ENCODE results near the gene TLCD3B. TPM values are rescaled to one million over a fixed set of nuclear protein-coding genes. Genes with fewer than 3 reads are reported as not detected.

The TLCD3B gene
- total and polyA plus RNA-seq, 5 donors from 2014 or later: not detected

GRCh38 chr16:29987371-29988085 lies 43.5 kb downstream of the TLCD3B start:
- Mint-ChIP-seq H3K4me1 (no peaks in the 10 kb centered on the region), H3K36me3 (peaks cover 33% of the 10 kb centered on the region), H3K27me3 (no peaks in the 10 kb centered on the region), H3K27ac (no peak overlapping the region), H3K4me3 (no peak overlapping the region), H3K9me3 (no peaks in the 10 kb centered on the region)
- Histone ChIP-seq H3K36me3 (ENCODE audit: control insufficient read depth, insufficient read depth, low read length) (peaks cover 65% of the 10 kb centered on the region), H3K4me1 (ENCODE audit: control insufficient read depth, insufficient read depth, low read length, poor library complexity, severe bottlenecking) (no peaks in the 10 kb centered on the region), H3K27me3 (ENCODE audit: control insufficient read depth, insufficient read depth, low read length) (no peaks in the 10 kb centered on the region), H3K4me3 (ENCODE audit: low read depth, low read length) (no peak overlapping the region), H3K27ac (ENCODE audit: insufficient read depth, low read length, poor library complexity, severe bottlenecking) (no peak overlapping the region), H3K9me3 (ENCODE audit: control insufficient read depth in 2 of 2, low read length in 2 of 2) (no peaks in the 10 kb centered on the region)
- DNase-seq: no peak
- ATAC-seq (ENCODE audit: low read depth in 2 of 2): no peak

GRCh38 chr16:29986931-29987330 lies 44.1 kb downstream of the TLCD3B start:
- ATAC-seq (ENCODE audit: low read depth in 2 of 2): no peak
- no peak overlapping the region for H3K27ac Mint-ChIP-seq
- no peaks in the 10 kb centered on the region for H3K4me1 Mint-ChIP-seq
- H3K9me3 Mint-ChIP-seq: no peaks in the 10 kb centered on the region
- H3K27me3 Mint-ChIP-seq: no peaks in the 10 kb centered on the region
- H3K27me3 ChIP-seq (ENCODE audit: control insufficient read depth, insufficient read depth, low read length): no peaks in the 10 kb centered on the region
- no peak overlapping the region for H3K4me3 Mint-ChIP-seq
- no peaks in the 10 kb centered on the region for H3K9me3 ChIP-seq (ENCODE audit: control insufficient read depth in 2 of 2, low read length in 2 of 2)
- H3K36me3 ChIP-seq (ENCODE audit: control insufficient read depth, insufficient read depth, low read length): peaks cover 66% of the 10 kb centered on the region
- no peak overlapping the region for H3K4me3 ChIP-seq (ENCODE audit: low read depth, low read length)
- no peaks in the 10 kb centered on the region for H3K4me1 ChIP-seq (ENCODE audit: control insufficient read depth, insufficient read depth, low read length, poor library complexity, severe bottlenecking)
- H3K36me3 Mint-ChIP-seq: peaks cover 33% of the 10 kb centered on the region
- H3K27ac ChIP-seq (ENCODE audit: insufficient read depth, low read length, poor library complexity, severe bottlenecking): no peak overlapping the region
- no peak for DNase-seq

GRCh38 chr16:29986231-29986630 lies 44.8 kb downstream of the TLCD3B start:
- H3K27ac ChIP-seq (ENCODE audit: insufficient read depth, low read length, poor library complexity, severe bottlenecking): no peak overlapping the region
- peaks cover 73% of the 10 kb centered on the region for H3K36me3 ChIP-seq (ENCODE audit: control insufficient read depth, insufficient read depth, low read length)
- H3K27ac Mint-ChIP-seq: no peak overlapping the region
- no peaks in the 10 kb centered on the region for H3K9me3 Mint-ChIP-seq
- H3K27me3 ChIP-seq (ENCODE audit: control insufficient read depth, insufficient read depth, low read length): no peaks in the 10 kb centered on the region
- H3K4me3 ChIP-seq (ENCODE audit: low read depth, low read length): no peak overlapping the region
- H3K9me3 ChIP-seq (ENCODE audit: control insufficient read depth in 2 of 2, low read length in 2 of 2): no peaks in the 10 kb centered on the region
- H3K27me3 Mint-ChIP-seq: no peaks in the 10 kb centered on the region
- peaks cover 33% of the 10 kb centered on the region for H3K36me3 Mint-ChIP-seq
- H3K4me3 Mint-ChIP-seq: peak overlapping the region in 1 of 4 donors; percentile 60
- no peak for ATAC-seq (ENCODE audit: low read depth in 2 of 2)
- no peaks in the 10 kb centered on the region for H3K4me1 Mint-ChIP-seq
- H3K4me1 ChIP-seq (ENCODE audit: control insufficient read depth, insufficient read depth, low read length, poor library complexity, severe bottlenecking): no peaks in the 10 kb centered on the region
- no peak for DNase-seq

GRCh38 chr16:29985271-29985811 lies 45.7 kb downstream of the TLCD3B start:
- Histone ChIP-seq H3K27ac (ENCODE audit: insufficient read depth, low read length, poor library complexity, severe bottlenecking) (no peak overlapping the region), H3K4me1 (ENCODE audit: control insufficient read depth, insufficient read depth, low read length, poor library complexity, severe bottlenecking) (no peaks in the 10 kb centered on the region), H3K4me3 (ENCODE audit: low read depth, low read length) (no peak overlapping the region), H3K27me3 (ENCODE audit: control insufficient read depth, insufficient read depth, low read length) (no peaks in the 10 kb centered on the region), H3K9me3 (ENCODE audit: control insufficient read depth in 2 of 2, low read length in 2 of 2) (no peaks in the 10 kb centered on the region), H3K36me3 (ENCODE audit: control insufficient read depth, insufficient read depth, low read length) (peaks cover 75% of the 10 kb centered on the region)
- H3K4me1 Mint-ChIP-seq: no peaks in the 10 kb centered on the region
- H3K36me3 Mint-ChIP-seq: peaks cover 33% of the 10 kb centered on the region
- DNase-seq (no peak), ATAC-seq (ENCODE audit: low read depth in 2 of 2) (no peak)
- no peaks in the 10 kb centered on the region for H3K27me3 Mint-ChIP-seq
- no peaks in the 10 kb centered on the region for H3K9me3 Mint-ChIP-seq
- H3K27ac Mint-ChIP-seq: no peak overlapping the region
- peak overlapping the region in 1 of 4 donors; percentile 60 for H3K4me3 Mint-ChIP-seq

- Mint-ChIP-seq H3K27me3 (no peaks in the 10 kb centered on the region), H3K4me1 (no peaks in the 10 kb centered on the region), H3K27ac (peak overlapping the region in 1 of 3 donors; percentile 48), H3K36me3 (peaks cover 34% of the 10 kb centered on the region), H3K9me3 (no peaks in the 10 kb centered on the region), H3K4me3 (no peak overlapping the region)
- no peak for DNase-seq
- no peak for ATAC-seq (ENCODE audit: low read depth in 2 of 2)
- Histone ChIP-seq H3K4me3 (ENCODE audit: low read depth, low read length) (no peak overlapping the region), H3K27me3 (ENCODE audit: control insufficient read depth, insufficient read depth, low read length) (no peaks in the 10 kb centered on the region), H3K9me3 (ENCODE audit: control insufficient read depth in 2 of 2, low read length in 2 of 2) (no peaks in the 10 kb centered on the region), H3K4me1 (ENCODE audit: control insufficient read depth, insufficient read depth, low read length, poor library complexity, severe bottlenecking) (no peaks in the 10 kb centered on the region), H3K27ac (ENCODE audit: insufficient read depth, low read length, poor library complexity, severe bottlenecking) (no peak overlapping the region), H3K36me3 (ENCODE audit: control insufficient read depth, insufficient read depth, low read length) (peaks cover 77% of the 10 kb centered on the region)
Measured at GRCh38 chr16:29984764-29985147, 46.3 kb downstream of the TLCD3B start.

GRCh38 chr16:29984137-29984763 lies 46.8 kb downstream of the TLCD3B start:
- H3K27me3 Mint-ChIP-seq: no peaks in the 10 kb centered on the region
- peaks cover 77% of the 10 kb centered on the region for H3K36me3 ChIP-seq (ENCODE audit: control insufficient read depth, insufficient read depth, low read length)
- H3K4me1 ChIP-seq (ENCODE audit: control insufficient read depth, insufficient read depth, low read length, poor library complexity, severe bottlenecking): no peaks in the 10 kb centered on the region
- no peaks in the 10 kb centered on the region for H3K9me3 ChIP-seq (ENCODE audit: control insufficient read depth in 2 of 2, low read length in 2 of 2)
- H3K4me3 ChIP-seq (ENCODE audit: low read depth, low read length): no peak overlapping the region
- no peaks in the 10 kb centered on the region for H3K9me3 Mint-ChIP-seq
- ATAC-seq (ENCODE audit: low read depth in 2 of 2) (no peak), DNase-seq (no peak)
- peaks cover 38% of the 10 kb centered on the region for H3K36me3 Mint-ChIP-seq
- H3K27me3 ChIP-seq (ENCODE audit: control insufficient read depth, insufficient read depth, low read length): no peaks in the 10 kb centered on the region
- H3K4me1 Mint-ChIP-seq: no peaks in the 10 kb centered on the region
- no peak overlapping the region for H3K4me3 Mint-ChIP-seq
- H3K27ac ChIP-seq (ENCODE audit: insufficient read depth, low read length, poor library complexity, severe bottlenecking): no peak overlapping the region
- H3K27ac Mint-ChIP-seq: peak overlapping the region; percentile 9 to 59 (median 48)

- peak overlapping the region in 1 of 3 donors; percentile 9 for H3K27ac Mint-ChIP-seq
- no peaks in the 10 kb centered on the region for H3K27me3 Mint-ChIP-seq
- peaks cover 38% of the 10 kb centered on the region for H3K36me3 Mint-ChIP-seq
Measured at GRCh38 chr16:29983420-29984136, 47.5 kb downstream of the TLCD3B start.

More at GRCh38 chr16:29983420-29984136, 47.5 kb downstream of the TLCD3B start:
- ATAC-seq (ENCODE audit: low read depth in 2 of 2): no peak
- Histone ChIP-seq H3K9me3 (ENCODE audit: control insufficient read depth in 2 of 2, low read length in 2 of 2) (no peaks in the 10 kb centered on the region), H3K36me3 (ENCODE audit: control insufficient read depth, insufficient read depth, low read length) (peaks cover 81% of the 10 kb centered on the region), H3K4me3 (ENCODE audit: low read depth, low read length) (no peak overlapping the region), H3K27me3 (ENCODE audit: control insufficient read depth, insufficient read depth, low read length) (no peaks in the 10 kb centered on the region), H3K4me1 (ENCODE audit: control insufficient read depth, insufficient read depth, low read length, poor library complexity, severe bottlenecking) (no peaks in the 10 kb centered on the region), H3K27ac (ENCODE audit: insufficient read depth, low read length, poor library complexity, severe bottlenecking) (no peak overlapping the region)
- H3K9me3 Mint-ChIP-seq: no peaks in the 10 kb centered on the region
- no peaks in the 10 kb centered on the region for H3K4me1 Mint-ChIP-seq
- no peak for DNase-seq
- no peak overlapping the region for H3K4me3 Mint-ChIP-seq
